ENCODE results near the gene SNRNP25.

Gene SNRNP25

GRCh38 chr16:41439-42068 lies 12.1 kb upstream of the SNRNP25 start:
- Histone ChIP-seq H2AFZ (ENCODE audit: low read depth, low read length) (no peak overlapping the region), H3K4me1 (ENCODE audit: insufficient read depth, low read length) (peaks cover 3% of the 10 kb centered on the region; the same call in 1 of the 2 replicates), H3K9ac (ENCODE audit: low read depth, low read length) (no peak overlapping the region), H3K36me3 (ENCODE audit: insufficient read depth, low read length) (peaks cover 64% of the 10 kb centered on the region), H3K79me2 (ENCODE audit: insufficient read depth, low read length) (0 out of 2 replicates have a peak, but pooled peaks cover 4% of the 10 kb centered on the region), H4K20me1 (ENCODE audit: insufficient read depth, low read length) (peaks cover 30% of the 10 kb centered on the region), H3K4me3 (ENCODE audit: low read depth in 1 of 2, low read length in 2 of 2) (no peak overlapping the region), H3K27ac (ENCODE audit: low read length) (no peak overlapping the region), H3K27me3 (ENCODE audit: insufficient read depth, low read length, poor library complexity) (no peaks in the 10 kb centered on the region), H3K4me2 (ENCODE audit: insufficient read depth, low read length) (no peak overlapping the region), H3K9me3 (ENCODE audit: insufficient read depth, low read length, severe bottlenecking) (no peaks in the 10 kb centered on the region)
- no peak for ATAC-seq (ENCODE audit: insufficient read depth, low read depth)
- no peak for DNase-seq
- TF ChIP-seq, protein P1, sequence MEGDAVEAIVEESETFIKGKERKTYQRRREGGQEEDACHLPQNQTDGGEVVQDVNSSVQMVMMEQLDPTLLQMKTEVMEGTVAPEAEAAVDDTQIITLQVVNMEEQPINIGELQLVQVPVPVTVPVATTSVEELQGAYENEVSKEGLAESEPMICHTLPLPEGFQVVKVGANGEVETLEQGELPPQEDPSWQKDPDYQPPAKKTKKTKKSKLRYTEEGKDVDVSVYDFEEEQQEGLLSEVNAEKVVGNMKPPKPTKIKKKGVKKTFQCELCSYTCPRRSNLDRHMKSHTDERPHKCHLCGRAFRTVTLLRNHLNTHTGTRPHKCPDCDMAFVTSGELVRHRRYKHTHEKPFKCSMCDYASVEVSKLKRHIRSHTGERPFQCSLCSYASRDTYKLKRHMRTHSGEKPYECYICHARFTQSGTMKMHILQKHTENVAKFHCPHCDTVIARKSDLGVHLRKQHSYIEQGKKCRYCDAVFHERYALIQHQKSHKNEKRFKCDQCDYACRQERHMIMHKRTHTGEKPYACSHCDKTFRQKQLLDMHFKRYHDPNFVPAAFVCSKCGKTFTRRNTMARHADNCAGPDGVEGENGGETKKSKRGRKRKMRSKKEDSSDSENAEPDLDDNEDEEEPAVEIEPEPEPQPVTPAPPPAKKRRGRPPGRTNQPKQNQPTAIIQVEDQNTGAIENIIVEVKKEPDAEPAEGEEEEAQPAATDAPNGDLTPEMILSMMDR (IDR thresholded peaks at IDR 0.05; ENCODE audit: borderline replicate concordance, extremely low read depth, low read length, poor library complexity, severe bottlenecking): no peak
- no peak for TF ChIP-seq EZH2 (IDR thresholded peaks at IDR 0.05; ENCODE audit: borderline replicate concordance, low read depth, low read length, severe bottlenecking)

GRCh38 chr16:42069-42457 lies 11.6 kb upstream of the SNRNP25 start:
- peaks cover 4% of the 10 kb centered on the region for H3K79me2 ChIP-seq (ENCODE audit: insufficient read depth, low read length)
- H3K4me2 ChIP-seq (ENCODE audit: insufficient read depth, low read length): no peak overlapping the region
- H3K4me3 ChIP-seq (ENCODE audit: low read depth in 1 of 2, low read length in 2 of 2): no peak overlapping the region
- no peak for TF ChIP-seq EZH2 (IDR thresholded peaks at IDR 0.05; ENCODE audit: borderline replicate concordance, low read depth, low read length, severe bottlenecking)
- TF ChIP-seq, protein P1 (IDR thresholded peaks at IDR 0.05; ENCODE audit: borderline replicate concordance, extremely low read depth, low read length, poor library complexity, severe bottlenecking): no peak
- H3K27me3 ChIP-seq (ENCODE audit: insufficient read depth, low read length, poor library complexity): no peaks in the 10 kb centered on the region
- no peak overlapping the region for H2AFZ ChIP-seq (ENCODE audit: low read depth, low read length)
- no peaks in the 10 kb centered on the region for H3K9me3 ChIP-seq (ENCODE audit: insufficient read depth, low read length, severe bottlenecking)
- no peak for DNase-seq
- H3K27ac ChIP-seq (ENCODE audit: low read length): no peak overlapping the region
- H3K4me1 ChIP-seq (ENCODE audit: insufficient read depth, low read length): peaks cover 3% of the 10 kb centered on the region; the same call in 1 of the 2 replicates
- ATAC-seq (ENCODE audit: insufficient read depth, low read depth): no peak
- no peak overlapping the region for H3K9ac ChIP-seq (ENCODE audit: low read depth, low read length)
- H3K36me3 ChIP-seq (ENCODE audit: insufficient read depth, low read length): peaks cover 69% of the 10 kb centered on the region
- peaks cover 30% of the 10 kb centered on the region for H4K20me1 ChIP-seq (ENCODE audit: insufficient read depth, low read length)

DNA sequence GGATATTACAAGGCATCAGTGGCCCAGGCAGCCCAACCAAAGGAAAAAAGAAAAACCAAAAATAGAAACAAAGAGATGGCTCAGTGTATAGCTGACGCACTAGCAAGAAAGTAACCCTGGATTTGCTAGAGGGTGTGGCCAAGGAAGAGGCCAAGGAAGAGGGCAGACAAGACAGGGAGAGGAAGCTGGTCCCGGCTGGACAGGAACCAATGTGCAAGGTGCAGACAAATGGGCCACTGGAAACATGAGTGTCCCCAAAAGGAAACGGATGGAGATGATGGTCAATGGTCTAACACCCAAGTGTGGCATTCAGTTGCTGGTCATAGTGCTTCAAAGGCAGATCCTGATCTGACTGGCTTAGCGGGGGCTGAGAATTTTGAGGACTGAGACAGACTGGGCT lies 10.9 kb upstream of the SNRNP25 start:
- H4K20me1 ChIP-seq (ENCODE audit: insufficient read depth, low read length): peaks cover 34% of the 10 kb centered on the region
- H2AFZ ChIP-seq (ENCODE audit: low read depth, low read length): no peak overlapping the region
- H3K4me1 ChIP-seq (ENCODE audit: insufficient read depth, low read length): peaks cover 3% of the 10 kb centered on the region; the same call in 1 of the 2 replicates
- H3K79me2 ChIP-seq (ENCODE audit: insufficient read depth, low read length): peaks cover 8% of the 10 kb centered on the region
- H3K4me3 ChIP-seq (ENCODE audit: low read depth in 1 of 2, low read length in 2 of 2): no peak overlapping the region
- no peaks in the 10 kb centered on the region for H3K27me3 ChIP-seq (ENCODE audit: insufficient read depth, low read length, poor library complexity)
- H3K9ac ChIP-seq (ENCODE audit: low read depth, low read length): no peak overlapping the region
- DNase-seq (no peak), ATAC-seq (ENCODE audit: insufficient read depth, low read depth) (no peak)
- no peak overlapping the region for H3K4me2 ChIP-seq (ENCODE audit: insufficient read depth, low read length)
- TF ChIP-seq EZH2 (IDR thresholded peaks at IDR 0.05; ENCODE audit: borderline replicate concordance, low read depth, low read length, severe bottlenecking): no peak
- TF ChIP-seq, protein P1 (IDR thresholded peaks at IDR 0.05; ENCODE audit: borderline replicate concordance, extremely low read depth, low read length, poor library complexity, severe bottlenecking): no peak
- H3K27ac ChIP-seq (ENCODE audit: low read length): no peak overlapping the region
- H3K36me3 ChIP-seq (ENCODE audit: insufficient read depth, low read length): peaks cover 68% of the 10 kb centered on the region
- no peaks in the 10 kb centered on the region for H3K9me3 ChIP-seq (ENCODE audit: insufficient read depth, low read length, severe bottlenecking)
